HUES64 (cell line): ENCODE results near the gene SYNDIG1L. TPM values are rescaled to one million over a fixed set of nuclear protein-coding genes. Genes with fewer than 3 reads are reported as not detected.

Experiments
- H3K27ac ChIP-seq: 2 replicates; pipeline ENCODE4 v1.7.0; 2013; ENCODE audit warnings: low read depth, low read length, inconsistent platforms
- H3K27me3 ChIP-seq: 2 replicates; pipeline ENCODE4 v1.6.1; 2013; ENCODE audit warnings: mild to moderate bottlenecking, low read length; ENCODE audit not compliant: insufficient read depth
- H3K36me3 ChIP-seq: 2 replicates; pipeline ENCODE4 v1.6.1; 2013; ENCODE audit warnings: mild to moderate bottlenecking, low read length; ENCODE audit not compliant: insufficient read depth
- H3K4me1 ChIP-seq: 2 replicates; pipeline ENCODE4 v1.6.1; 2013; ENCODE audit warnings: mild to moderate bottlenecking, low read length, moderate library complexity; ENCODE audit not compliant: insufficient read depth
- H3K4me3 ChIP-seq: 2 replicates; pipeline ENCODE4 v1.5.1; 2013; ENCODE audit warnings: mild to moderate bottlenecking, low read length, moderate library complexity
- H3K9ac ChIP-seq: 2 replicates; pipeline ENCODE4 v1.6.1; 2013; ENCODE audit warnings: mild to moderate bottlenecking, low read depth, low read length
- H3K9me3 ChIP-seq: 2 replicates; pipeline ENCODE4 v1.6.1; 2013; ENCODE audit warnings: low read depth, low read length; ENCODE audit not compliant: insufficient read depth
- WGBS: fragments of 150-250, 120-280 bp; methylation state at CpG from one replicate; pipeline ENCODE4 v1.1.7; 2013; ENCODE audit warnings: missing lambda C conversion rate; 5-methylcytosine and 5-hydroxymethylcytosine counted together
- polyA plus RNA-seq, 2 experiments: library from polyadenylated mRNA; stranded (reverse); fragments of 50-300 nt; gene quantifications; one replicate each; pipeline ENCODE4 v1.2.3, GENCODE V29; 2013

SYNDIG1L gene
- 0.40 TPM for polyA plus RNA-seq (2013, experiment 1 of 2)
- 0.51 TPM for polyA plus RNA-seq (2013, experiment 2 of 2)

DNA sequence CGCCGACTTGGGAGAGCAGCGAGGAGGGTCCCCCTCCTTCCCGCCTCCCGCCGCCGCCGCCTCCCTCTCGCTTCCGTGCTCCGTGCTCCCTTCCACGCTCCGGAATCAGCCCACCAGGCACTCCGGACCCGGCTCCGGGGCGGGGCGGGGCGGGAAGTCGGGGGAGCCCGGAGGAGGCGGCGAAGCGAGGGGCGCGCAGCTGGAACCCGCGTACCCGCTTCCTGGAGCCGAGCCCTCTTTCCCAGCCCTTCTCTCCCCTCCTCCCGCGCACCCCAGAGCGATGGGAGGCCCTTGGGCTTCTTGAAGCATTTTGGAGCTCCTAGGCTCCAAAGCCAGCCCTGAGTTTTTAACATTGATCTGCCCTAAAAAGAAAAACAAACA, at the start of gene SYNDIG1L:
Gene SYNDIG1L, minus strand, starts transcription at position 9 of the 381 bp plus-strand sequence. CDS start 16,466 bp downstream, outside the sequence.
- H3K27ac ChIP-seq: no peak within 1 kb of the TSS
- no peaks in the 10 kb centered on the region for H3K9me3 ChIP-seq
- H3K4me3 ChIP-seq: peak within 1 kb of the TSS; percentile 53
- peaks cover 22% of the 10 kb centered on the region for H3K27me3 ChIP-seq
- no peaks in the 10 kb centered on the region for H3K36me3 ChIP-seq
- H3K9ac ChIP-seq: no peak within 1 kb of the TSS; the same call in 1 of the 2 replicates
- 3% methylated on average over 33 of the region's 33 CpGs for WGBS
- peaks cover 25% of the 10 kb centered on the region for H3K4me1 ChIP-seq

DNA sequence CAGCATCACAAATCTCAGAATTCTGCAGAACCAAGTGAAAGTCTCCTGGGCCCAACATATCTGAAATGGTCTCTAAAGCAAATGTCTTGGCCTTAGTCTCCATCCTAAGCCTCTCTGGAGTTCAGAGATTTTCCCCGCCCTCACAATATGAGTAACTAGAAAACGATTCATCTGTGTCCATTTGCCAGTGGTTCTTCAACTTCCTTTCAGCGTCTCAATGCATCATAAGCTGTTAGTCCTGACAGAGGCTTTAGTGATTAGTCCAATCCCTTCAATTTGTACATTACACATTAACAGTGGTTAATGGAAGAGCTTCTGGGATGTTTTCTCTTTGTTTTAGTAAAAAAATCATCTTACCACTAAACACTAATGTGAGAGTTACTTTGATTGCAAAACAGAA, 49.7 kb upstream of the SYNDIG1L start:
- Histone ChIP-seq H3K4me1 (0 out of 2 replicates have a peak, but pooled peaks cover 6% of the 10 kb centered on the region), H3K27me3 (no peaks in the 10 kb centered on the region), H3K27ac (no peak overlapping the region), H3K9ac (no peak overlapping the region), H3K36me3 (peaks cover 45% of the 10 kb centered on the region), H3K4me3 (no peak overlapping the region), H3K9me3 (no peaks in the 10 kb centered on the region)
- whole genome bisulfite sequencing: 93% methylated on average over 3 of the region's 3 CpGs

DNA sequence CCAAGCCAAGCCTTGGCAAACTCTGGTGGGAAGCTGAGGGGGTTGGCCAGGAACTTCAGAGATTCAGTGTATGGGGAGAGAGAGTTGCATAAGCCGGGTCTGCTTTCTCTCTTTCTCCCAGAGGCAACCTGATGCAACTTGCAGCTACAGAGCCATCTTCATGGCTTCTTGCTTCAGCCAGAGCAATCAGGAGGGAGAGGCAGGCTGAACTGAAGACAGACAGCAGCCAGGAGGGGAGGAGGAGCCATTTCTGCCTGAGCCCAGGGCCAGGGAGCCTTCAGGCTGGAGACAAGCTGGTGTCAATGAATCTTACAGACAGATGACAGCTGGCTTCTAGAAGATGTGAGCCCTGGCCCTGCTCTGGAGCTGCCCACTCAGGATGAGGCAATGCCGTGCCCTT, 48.4 kb upstream of the SYNDIG1L start:
- H3K9me3 ChIP-seq: no peaks in the 10 kb centered on the region
- peaks cover 32% of the 10 kb centered on the region for H3K36me3 ChIP-seq
- H3K27me3 ChIP-seq: no peaks in the 10 kb centered on the region
- no peak overlapping the region for H3K27ac ChIP-seq
- no peak overlapping the region for H3K4me3 ChIP-seq
- 83% methylated on average over 2 of the region's 2 CpGs for WGBS
- no peak overlapping the region for H3K9ac ChIP-seq
- 0 out of 2 replicates have a peak, but pooled peaks cover 6% of the 10 kb centered on the region for H3K4me1 ChIP-seq

DNA sequence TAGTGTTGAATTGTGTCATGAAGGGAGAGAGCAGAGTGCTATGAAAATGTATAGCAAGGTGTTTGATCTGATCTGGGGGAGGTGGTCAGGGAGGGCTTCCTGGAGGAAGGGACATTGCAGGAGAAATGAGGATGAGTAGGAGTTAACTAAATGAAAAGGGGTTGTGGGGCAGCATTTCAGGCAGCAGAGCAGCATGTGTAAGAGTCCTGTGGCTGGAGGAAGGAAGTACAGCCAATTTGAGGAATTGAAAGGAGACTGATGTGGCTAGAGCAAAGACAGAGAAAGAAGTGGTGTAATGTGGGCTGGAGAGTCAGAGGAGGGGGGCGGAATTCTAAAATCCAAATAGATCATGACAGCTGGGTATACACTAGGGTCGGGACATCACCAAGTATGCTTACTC, 46.6 kb upstream of the SYNDIG1L start:
- WGBS: 85% methylated on average over 1 of the region's 2 CpGs
- no peaks in the 10 kb centered on the region for H3K9me3 ChIP-seq
- H3K36me3 ChIP-seq: peaks cover 16% of the 10 kb centered on the region
- no peak overlapping the region for H3K9ac ChIP-seq
- H3K4me1 ChIP-seq: no peaks in the 10 kb centered on the region
- no peaks in the 10 kb centered on the region for H3K27me3 ChIP-seq
- H3K4me3 ChIP-seq: no peak overlapping the region
- H3K27ac ChIP-seq: no peak overlapping the region

DNA sequence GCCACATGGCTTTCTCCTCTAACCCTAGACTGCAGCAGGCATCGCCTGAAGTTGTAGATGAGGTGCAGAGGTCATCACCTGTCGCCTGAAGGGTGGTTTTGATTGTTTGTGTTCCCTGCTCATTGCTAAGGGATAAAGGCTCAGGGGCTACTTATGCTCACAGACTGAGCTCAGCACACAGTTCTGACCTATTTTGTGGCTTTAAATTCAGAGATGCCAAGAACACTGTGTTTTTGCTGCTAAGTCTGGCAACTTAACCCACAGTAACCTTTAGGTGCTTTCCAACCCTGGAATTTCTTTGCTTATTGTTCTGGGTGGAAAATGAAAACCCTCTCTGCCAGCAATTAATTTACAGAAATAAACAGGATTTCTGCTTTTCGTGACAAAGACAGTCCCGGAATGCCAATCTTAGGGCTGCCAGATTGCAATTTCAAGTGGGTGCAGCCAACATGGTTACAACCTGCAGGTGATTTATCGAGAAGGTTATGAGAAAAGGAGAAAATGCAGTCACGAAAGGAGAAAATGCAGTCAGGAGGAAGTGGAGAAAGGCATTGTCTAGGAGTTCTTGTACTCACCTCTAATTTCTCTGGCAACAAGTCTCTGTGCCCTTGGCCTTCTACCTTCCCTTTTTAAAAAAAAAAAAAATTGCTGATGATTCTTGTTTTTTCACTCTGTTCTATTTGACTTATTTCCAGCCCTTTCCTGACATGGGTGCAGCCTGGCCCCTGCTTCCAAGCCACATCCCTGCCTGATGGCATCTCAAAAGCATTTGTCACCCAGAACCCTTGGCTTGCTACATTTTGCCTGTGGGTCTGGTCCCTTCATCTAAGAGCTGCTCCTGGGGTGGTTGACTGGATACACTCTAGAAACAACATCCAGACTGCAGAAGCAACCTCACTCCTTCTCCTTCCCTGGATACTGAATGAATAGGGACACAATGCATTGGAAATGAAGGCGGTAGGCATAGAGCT, 43.8 kb upstream of the SYNDIG1L start:
- no peak overlapping the region for H3K27ac ChIP-seq
- no peak overlapping the region for H3K4me3 ChIP-seq
- H3K9me3 ChIP-seq: no peaks in the 10 kb centered on the region
- peaks cover 5% of the 10 kb centered on the region for H3K36me3 ChIP-seq
- no peaks in the 10 kb centered on the region for H3K4me1 ChIP-seq
- WGBS: 89% methylated on average over 7 of the region's 7 CpGs
- no peaks in the 10 kb centered on the region for H3K27me3 ChIP-seq
- no peak overlapping the region for H3K9ac ChIP-seq

DNA sequence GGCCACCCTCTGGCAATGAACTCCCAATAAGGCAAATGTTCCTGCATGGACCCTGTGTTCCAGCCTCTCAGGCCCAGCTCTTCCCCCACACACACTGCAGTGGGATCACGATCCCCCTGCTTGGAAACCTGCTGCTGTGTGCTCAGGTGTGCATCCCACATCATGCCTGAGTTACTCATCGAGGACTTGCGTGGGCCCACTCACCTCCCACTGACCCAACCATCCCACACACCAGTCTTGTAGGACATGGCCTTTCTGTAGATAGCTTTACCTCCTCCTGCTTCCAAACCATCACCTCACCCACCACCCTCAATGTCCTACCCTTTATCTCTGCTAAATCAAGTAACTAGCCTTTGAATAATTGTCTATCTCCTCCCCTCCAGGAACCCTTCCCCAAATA, 42.5 kb upstream of the SYNDIG1L start:
- Histone ChIP-seq H3K4me3 (no peak overlapping the region), H3K27ac (no peak overlapping the region), H3K9me3 (no peaks in the 10 kb centered on the region), H3K4me1 (no peaks in the 10 kb centered on the region), H3K27me3 (no peaks in the 10 kb centered on the region), H3K9ac (no peak overlapping the region), H3K36me3 (no peaks in the 10 kb centered on the region)
- WGBS: 92% methylated on average over 3 of the region's 3 CpGs

DNA sequence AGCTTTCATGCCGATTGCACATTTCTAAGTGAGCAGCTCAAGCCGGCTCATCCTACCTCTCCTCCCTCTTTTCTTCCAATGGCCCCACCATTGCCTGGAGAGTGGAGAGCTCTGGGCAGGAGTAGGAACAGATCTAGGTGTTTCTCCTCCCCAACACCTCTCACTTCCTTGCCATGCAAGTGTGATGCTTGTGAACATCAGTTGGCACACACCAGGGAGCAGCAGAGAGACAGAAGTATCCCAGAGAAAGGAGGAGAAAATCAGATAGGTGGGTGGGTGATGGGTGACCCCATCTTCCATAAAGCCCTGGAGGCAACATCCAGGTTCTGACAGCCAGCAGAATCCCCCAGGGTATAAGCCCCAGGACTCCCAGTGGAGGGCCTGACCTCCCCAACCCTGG, 39.3 kb upstream of the SYNDIG1L start:
- H3K36me3 ChIP-seq: no peaks in the 10 kb centered on the region
- H3K27me3 ChIP-seq: no peaks in the 10 kb centered on the region
- no peak overlapping the region for H3K4me3 ChIP-seq
- WGBS: 81% methylated on average over 2 of the region's 2 CpGs
- no peak overlapping the region for H3K27ac ChIP-seq
- no peaks in the 10 kb centered on the region for H3K4me1 ChIP-seq
- no peaks in the 10 kb centered on the region for H3K9me3 ChIP-seq
- H3K9ac ChIP-seq: no peak overlapping the region

DNA sequence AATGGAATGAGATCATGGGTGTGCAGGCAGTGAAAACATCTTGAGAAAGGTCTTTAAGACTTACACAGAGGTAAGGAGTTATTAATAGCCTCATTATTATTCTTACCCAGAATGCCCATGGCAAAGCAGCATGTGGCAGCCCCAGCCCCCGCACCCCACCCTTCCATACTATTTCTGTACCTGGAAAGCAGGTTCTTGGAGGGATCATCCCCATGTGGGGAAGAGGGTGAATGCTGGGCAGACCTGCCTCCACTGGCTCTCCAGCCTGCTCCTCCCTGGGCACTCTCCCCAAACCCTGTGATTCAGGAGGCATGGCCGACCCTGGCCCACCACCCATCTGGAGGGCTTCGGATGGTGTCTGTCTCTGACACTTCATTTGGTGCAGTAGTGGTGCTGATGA, 38.8 kb upstream of the SYNDIG1L start:
- no peaks in the 10 kb centered on the region for H3K36me3 ChIP-seq
- 94% methylated on average over 3 of the region's 3 CpGs for WGBS
- no peaks in the 10 kb centered on the region for H3K27me3 ChIP-seq

DNA sequence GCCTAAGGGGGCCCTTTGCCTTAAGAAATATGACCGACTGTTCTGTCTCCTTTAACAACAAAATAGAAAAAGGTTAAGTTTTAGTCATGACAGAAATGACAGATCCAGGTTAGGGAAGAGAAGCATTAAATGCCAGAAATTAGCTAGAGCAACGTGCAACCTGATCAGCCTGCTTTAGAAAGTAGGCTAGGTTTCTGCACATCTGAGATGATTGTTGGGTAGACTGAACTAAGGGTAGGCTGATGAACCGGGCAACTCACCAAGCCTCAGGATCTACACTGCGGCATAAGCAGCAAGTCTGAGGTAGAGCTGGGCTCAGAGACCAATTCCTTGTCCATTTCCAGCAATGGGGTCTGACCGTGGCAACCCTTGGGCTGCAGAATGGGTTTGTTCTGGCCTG, 37.7 kb upstream of the SYNDIG1L start:
- H3K9me3 ChIP-seq: no peaks in the 10 kb centered on the region
- no peaks in the 10 kb centered on the region for H3K27me3 ChIP-seq
- H3K4me1 ChIP-seq: no peaks in the 10 kb centered on the region; the same call in 1 of the 2 replicates
- H3K27ac ChIP-seq: no peak overlapping the region
- WGBS: 90% methylated on average over 5 of the region's 5 CpGs
- H3K4me3 ChIP-seq: no peak overlapping the region
- no peaks in the 10 kb centered on the region for H3K36me3 ChIP-seq
- H3K9ac ChIP-seq: no peak overlapping the region

More for the DNA sequence above, 38.8 kb upstream of the SYNDIG1L start:
- no peak overlapping the region for H3K27ac ChIP-seq
- no peaks in the 10 kb centered on the region for H3K9me3 ChIP-seq
- H3K9ac ChIP-seq: no peak overlapping the region
- H3K4me3 ChIP-seq: no peak overlapping the region
- H3K4me1 ChIP-seq: no peaks in the 10 kb centered on the region; the same call in 1 of the 2 replicates

DNA sequence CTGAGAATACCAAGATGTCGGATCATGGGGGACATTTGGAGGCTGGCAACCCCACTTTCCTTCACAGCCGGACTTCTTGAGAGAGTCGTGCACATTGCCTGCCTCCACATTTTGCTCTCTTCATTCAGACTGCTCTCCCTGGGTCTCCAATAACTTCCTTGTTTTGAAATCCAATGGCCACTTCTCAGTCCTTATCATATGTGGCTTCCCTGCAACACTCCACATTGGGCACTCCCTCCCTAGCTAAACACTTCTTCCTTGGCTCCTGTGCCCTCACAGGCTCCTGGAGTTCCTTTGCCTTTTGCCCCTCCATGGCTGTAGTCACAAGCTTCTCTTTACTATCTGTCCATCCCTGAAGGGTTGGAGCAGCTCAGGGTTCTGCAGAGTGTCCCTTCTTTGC, 37.0 kb upstream of the SYNDIG1L start:
- WGBS: 92% methylated on average over 3 of the region's 3 CpGs
- Histone ChIP-seq H3K9me3 (no peaks in the 10 kb centered on the region), H3K4me1 (no peaks in the 10 kb centered on the region; the same call in 1 of the 2 replicates)

DNA sequence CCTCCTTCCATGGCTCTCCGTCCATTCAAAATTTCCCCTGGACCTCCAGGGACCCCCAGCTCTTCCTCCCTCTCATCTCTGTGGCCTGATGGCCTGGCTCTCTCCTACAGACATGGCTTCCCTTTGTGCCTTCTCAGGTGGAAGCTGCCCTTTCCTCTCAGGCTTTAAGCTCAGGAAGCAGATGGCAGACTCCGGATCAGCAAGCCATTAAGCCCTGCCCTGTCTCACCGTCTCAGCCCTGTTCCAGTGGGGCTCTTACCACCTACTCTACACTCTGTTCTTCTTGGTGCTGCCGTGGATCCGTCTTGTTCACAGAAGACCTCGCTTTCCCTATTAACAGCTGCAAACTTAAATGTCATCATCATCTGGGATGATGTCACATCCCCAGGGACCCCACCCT, 34.0 kb upstream of the SYNDIG1L start:
- no peak overlapping the region for H3K9ac ChIP-seq
- no peaks in the 10 kb centered on the region for H3K36me3 ChIP-seq
- no peaks in the 10 kb centered on the region; the same call in 1 of the 2 replicates for H3K4me1 ChIP-seq
- no peak overlapping the region for H3K4me3 ChIP-seq
- no peak overlapping the region for H3K27ac ChIP-seq
- no peaks in the 10 kb centered on the region for H3K9me3 ChIP-seq
- H3K27me3 ChIP-seq: no peaks in the 10 kb centered on the region
- WGBS: 95% methylated on average over 6 of the region's 6 CpGs

More for the DNA sequence above, 37.0 kb upstream of the SYNDIG1L start:
- no peaks in the 10 kb centered on the region for H3K27me3 ChIP-seq
- no peaks in the 10 kb centered on the region for H3K36me3 ChIP-seq
- no peak overlapping the region for H3K27ac ChIP-seq
- no peak overlapping the region for H3K9ac ChIP-seq
- H3K4me3 ChIP-seq: no peak overlapping the region
